Suprapubic skin (tissue), 4 donors: Measurements from ENCODE around the gene FERMT2.

Experiments used
- POLR2A ChIP-seq, 2 donors: fragments of 450-650 bp; IDR thresholded peaks; one replicate each; pipeline ENCODE4 v1.6.1; 2017; ENCODE audit warnings: antibody characterized with exemption in 2 of 2, mild to moderate bottlenecking in 2 of 2, moderate library complexity in 2 of 2
- POLR2AphosphoS5 ChIP-seq, 3 donors: sonication (generic); formaldehyde crosslinking; IDR thresholded peaks; one replicate each; pipeline ENCODE4 v1.6.1; 2017; ENCODE audit warnings: antibody characterized with exemption in 3 of 3

- TF ChIP-seq POLR2A (IDR thresholded peaks at IDR 0.05) = no peak
- TF ChIP-seq POLR2AphosphoS5 (IDR thresholded peaks at IDR 0.05) = no peak
Measured at GRCh38 chr14:52954346-52955214, 3.7 kb upstream of the FERMT2 start.
